ENCODE data around the gene SPAG4. TPM values are rescaled to one million over a fixed set of nuclear protein-coding genes. Genes with fewer than 3 reads are reported as not detected.
A peak's percentile ranks its signal among the peaks of the same experiment; 100 is the strongest.

The SPAG4 gene
- total RNA-seq, 2 experiments from 2014 or later: 2.9 to 3.6 TPM

GRCh38 chr20:35600993-35601973 lies 14.3 kb upstream of the SPAG4 start:
- CTCF ChIA-PET: interaction anchor here (0.5 to 1.8 kb wide), 14 partner anchors 10 to 392 kb away, joined by 3 to 9 read pairs (median 4); partner anchors contain the start of genes NFS1, ROMO1 and SCAND1
- Mint-ChIP-seq H3K9me3 (no peaks in the 10 kb centered on the region), H3K4me1 (ENCODE audit: low read depth) (peaks cover 7% of the 10 kb centered on the region), H3K27ac (no peak overlapping the region), H3K27me3 (ENCODE audit: low read depth) (peaks cover 13% of the 10 kb centered on the region), H3K4me3 (peak overlapping the region; percentile 64), H3K36me3 (ENCODE audit: low read depth) (no peaks in the 10 kb centered on the region)
- DNase-seq: peak; percentile 91
- intact Hi-C loops (cut with micrococcal nuclease): loop anchor here (1.0 to 5.0 kb wide), 7 partner anchors 15 to 351 kb away; partner anchors contain the start of genes NFS1, RBM39, ROMO1 and SCAND1

DNA sequence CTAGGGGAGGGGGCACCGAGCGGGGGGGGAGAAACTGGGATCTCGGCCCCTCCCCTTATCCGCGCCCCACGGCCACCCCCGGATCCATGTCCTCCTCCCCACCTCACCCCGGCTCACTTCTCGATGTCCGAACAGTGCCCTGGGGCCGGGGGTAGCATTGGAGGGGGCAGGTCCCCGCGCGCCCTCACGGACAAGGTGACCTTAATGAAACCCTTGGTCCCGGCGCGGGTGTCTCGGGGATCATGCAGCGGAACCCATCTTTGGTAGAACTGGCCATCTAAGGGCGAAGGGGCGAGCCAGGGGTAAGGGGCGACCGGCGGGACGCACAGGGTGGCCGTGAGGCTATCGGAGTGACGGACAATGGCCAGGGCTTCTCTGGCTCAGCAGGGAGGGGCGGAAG lies 13.6 kb upstream of the SPAG4 start:
- Mint-ChIP-seq H3K9me3 (no peaks in the 10 kb centered on the region), H3K36me3 (ENCODE audit: low read depth) (no peaks in the 10 kb centered on the region), H3K4me1 (ENCODE audit: low read depth) (peaks cover 7% of the 10 kb centered on the region), H3K27ac (no peak overlapping the region), H3K27me3 (ENCODE audit: low read depth) (peaks cover 13% of the 10 kb centered on the region), H3K4me3 (no peak overlapping the region)
- DNase-seq: no peak
- intact Hi-C loops (cut with micrococcal nuclease): loop anchor here (1.0 to 5.0 kb wide), 7 partner anchors 14 to 350 kb away; partner anchors contain the start of genes NFS1, RBM39, ROMO1 and SCAND1
- CTCF ChIA-PET: interaction anchor here (0.9 to 1.7 kb wide), 6 partner anchors 17 to 391 kb away, joined by 3 to 8 read pairs (median 4); partner anchors contain the start of gene SCAND1

DNA sequence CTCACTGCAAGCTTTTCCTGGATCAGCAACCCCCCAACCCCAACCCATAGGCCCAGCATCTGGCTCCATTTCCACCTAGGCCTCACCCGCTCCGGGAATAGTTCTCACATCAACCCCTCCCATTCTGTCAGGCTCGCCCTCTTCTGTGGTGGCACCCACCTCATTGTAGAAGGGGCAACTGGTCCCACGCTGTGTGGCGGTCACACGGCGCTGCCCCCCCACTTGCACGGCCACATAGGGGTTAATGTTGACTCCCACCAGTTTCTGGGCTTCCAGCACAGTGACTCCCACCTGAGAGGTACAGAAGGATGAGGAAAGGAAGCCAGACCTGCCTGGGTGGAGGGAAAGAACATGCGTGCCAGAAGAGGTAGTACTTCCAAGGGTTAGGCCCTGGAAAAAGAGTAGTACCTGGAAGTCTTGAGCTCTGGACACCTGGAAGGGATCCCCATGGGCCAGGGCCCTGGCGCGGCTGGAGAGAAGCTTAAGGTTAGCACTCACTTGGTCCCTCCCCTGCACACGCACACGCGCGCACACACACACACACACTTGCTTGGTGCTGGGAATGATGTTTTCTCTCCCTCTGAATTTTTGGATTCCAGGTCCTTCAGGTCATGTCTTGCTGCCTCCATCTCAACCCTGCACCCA lies 12.7 kb upstream of the SPAG4 start:
- Mint-ChIP-seq H3K27me3 (ENCODE audit: low read depth) (peaks cover 13% of the 10 kb centered on the region), H3K4me3 (no peak overlapping the region), H3K4me1 (ENCODE audit: low read depth) (peaks cover 7% of the 10 kb centered on the region), H3K9me3 (no peaks in the 10 kb centered on the region), H3K27ac (no peak overlapping the region), H3K36me3 (ENCODE audit: low read depth) (no peaks in the 10 kb centered on the region)
- DNase-seq: no peak
- intact Hi-C loops (cut with micrococcal nuclease): loop anchor here (5.0 kb wide), 2 partner anchors 139 to 349 kb away; partner anchors contain the start of genes RBM39 and SCAND1
- CTCF ChIA-PET: interaction anchor here (0.6 to 1.4 kb wide), 4 partner anchors 9 to 390 kb away, joined by 3 to 4 read pairs (median 3); partner anchors contain the start of gene SCAND1

DNA sequence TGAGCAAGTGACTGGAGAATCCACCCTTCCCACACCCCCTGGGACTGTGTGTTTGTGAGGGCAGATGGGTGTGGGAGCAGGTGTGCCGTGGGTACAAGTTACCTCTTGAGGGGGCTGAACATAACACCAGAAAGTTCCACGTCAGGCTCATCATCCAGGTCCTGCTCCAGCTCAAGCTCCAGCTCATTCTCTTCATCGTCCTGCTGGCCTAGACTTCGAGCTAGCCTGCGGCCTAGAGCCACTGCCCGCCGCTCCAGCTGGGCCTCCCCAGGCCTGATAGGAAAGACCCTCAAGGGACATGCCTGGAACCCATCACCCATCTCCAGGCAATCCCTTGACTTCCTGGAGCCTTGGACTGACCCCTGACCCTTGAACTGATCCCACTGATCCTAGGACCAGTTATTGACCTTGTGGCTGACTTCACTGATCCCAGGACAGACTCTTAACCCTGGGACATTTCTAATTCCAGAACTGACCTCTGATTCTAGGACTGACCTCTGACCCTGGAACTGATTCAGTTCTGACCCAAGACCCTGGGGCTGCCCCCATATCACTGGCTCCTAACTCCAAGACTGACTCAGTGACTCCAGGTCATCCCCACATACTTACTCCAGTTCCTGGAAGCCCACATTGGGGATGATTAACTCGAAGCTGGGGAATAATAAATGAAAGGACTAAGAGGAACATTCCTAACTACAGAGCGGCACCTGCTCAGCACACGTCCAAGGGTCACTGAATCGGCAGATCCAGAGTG lies 11.8 kb upstream of the SPAG4 start:
- Mint-ChIP-seq H3K9me3 (no peaks in the 10 kb centered on the region), H3K36me3 (ENCODE audit: low read depth) (no peaks in the 10 kb centered on the region), H3K27ac (no peak overlapping the region), H3K4me3 (no peak overlapping the region), H3K27me3 (ENCODE audit: low read depth) (peaks cover 13% of the 10 kb centered on the region), H3K4me1 (ENCODE audit: low read depth) (peaks cover 7% of the 10 kb centered on the region)
- intact Hi-C loops (cut with micrococcal nuclease): loop anchor here (5.0 kb wide), 2 partner anchors 138 to 348 kb away; partner anchors contain the start of genes RBM39 and SCAND1
- CTCF ChIA-PET: interaction anchor here (0.6 to 1.5 kb wide), 9 partner anchors 8 to 457 kb away, joined by 3 to 4 read pairs (median 3); partner anchors contain the start of genes SCAND1 and SPAG4
- DNase-seq: no peak

DNA sequence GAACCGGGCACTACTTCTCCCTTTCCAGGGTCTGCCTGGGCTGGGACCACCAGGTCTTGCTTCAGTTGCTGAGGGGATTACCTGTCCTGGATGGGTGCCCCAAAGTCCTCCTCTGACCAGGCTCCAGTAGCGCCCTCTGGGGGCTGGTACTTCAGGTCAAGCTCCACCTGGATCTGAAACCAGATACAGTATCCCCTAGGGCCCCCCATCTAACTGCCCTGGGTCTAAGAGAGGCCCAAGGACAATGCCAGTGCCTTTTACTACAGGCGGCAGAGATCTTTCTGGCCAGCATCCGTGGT lies 11.2 kb upstream of the SPAG4 start:
- peaks cover 13% of the 10 kb centered on the region for H3K27me3 Mint-ChIP-seq (ENCODE audit: low read depth)
- H3K4me1 Mint-ChIP-seq (ENCODE audit: low read depth): peaks cover 7% of the 10 kb centered on the region
- intact Hi-C loops (cut with micrococcal nuclease): loop anchor here (5.0 kb wide), 2 partner anchors 138 to 348 kb away; partner anchors contain the start of genes RBM39 and SCAND1
- DNase-seq: no peak
- CTCF ChIA-PET: interaction anchor here (0.6 to 1.5 kb wide), 6 partner anchors 16 to 458 kb away, joined by 3 to 6 read pairs (median 3); no protein-coding TSS in a partner anchor
- no peak overlapping the region for H3K4me3 Mint-ChIP-seq
- H3K36me3 Mint-ChIP-seq (ENCODE audit: low read depth): no peaks in the 10 kb centered on the region
- H3K27ac Mint-ChIP-seq: no peak overlapping the region
- no peaks in the 10 kb centered on the region for H3K9me3 Mint-ChIP-seq

GRCh38 chr20:35606127-35606526 lies 9.5 kb upstream of the SPAG4 start:
- no peak for DNase-seq
- H3K4me1 Mint-ChIP-seq (ENCODE audit: low read depth): peaks cover 4% of the 10 kb centered on the region
- no peak overlapping the region for H3K4me3 Mint-ChIP-seq
- H3K36me3 Mint-ChIP-seq (ENCODE audit: low read depth): no peaks in the 10 kb centered on the region
- CTCF ChIA-PET: interaction anchor here (0.9 to 1.5 kb wide), 2 partner anchors 8 to 26 kb away, joined by 3 to 4 read pairs; no protein-coding TSS in a partner anchor
- peaks cover 7% of the 10 kb centered on the region for H3K27me3 Mint-ChIP-seq (ENCODE audit: low read depth)
- intact Hi-C loops (cut with micrococcal nuclease): no loop called here
- H3K27ac Mint-ChIP-seq: no peak overlapping the region
- H3K9me3 Mint-ChIP-seq: no peaks in the 10 kb centered on the region

GRCh38 chr20:35607003-35607735 lies 8.5 kb upstream of the SPAG4 start:
- no peaks in the 10 kb centered on the region for H3K4me1 Mint-ChIP-seq (ENCODE audit: low read depth)
- no peaks in the 10 kb centered on the region for H3K9me3 Mint-ChIP-seq
- no peaks in the 10 kb centered on the region for H3K36me3 Mint-ChIP-seq (ENCODE audit: low read depth)
- peaks cover 3% of the 10 kb centered on the region for H3K27me3 Mint-ChIP-seq (ENCODE audit: low read depth)
- H3K27ac Mint-ChIP-seq: no peak overlapping the region
- no peak for DNase-seq
- CTCF ChIA-PET: interaction anchor here (1.0 kb wide), 1 partner anchor 70 kb away, joined by 3 read pairs; no protein-coding TSS in a partner anchor
- H3K4me3 Mint-ChIP-seq: no peak overlapping the region
- intact Hi-C loops (cut with micrococcal nuclease): no loop called here

DNA sequence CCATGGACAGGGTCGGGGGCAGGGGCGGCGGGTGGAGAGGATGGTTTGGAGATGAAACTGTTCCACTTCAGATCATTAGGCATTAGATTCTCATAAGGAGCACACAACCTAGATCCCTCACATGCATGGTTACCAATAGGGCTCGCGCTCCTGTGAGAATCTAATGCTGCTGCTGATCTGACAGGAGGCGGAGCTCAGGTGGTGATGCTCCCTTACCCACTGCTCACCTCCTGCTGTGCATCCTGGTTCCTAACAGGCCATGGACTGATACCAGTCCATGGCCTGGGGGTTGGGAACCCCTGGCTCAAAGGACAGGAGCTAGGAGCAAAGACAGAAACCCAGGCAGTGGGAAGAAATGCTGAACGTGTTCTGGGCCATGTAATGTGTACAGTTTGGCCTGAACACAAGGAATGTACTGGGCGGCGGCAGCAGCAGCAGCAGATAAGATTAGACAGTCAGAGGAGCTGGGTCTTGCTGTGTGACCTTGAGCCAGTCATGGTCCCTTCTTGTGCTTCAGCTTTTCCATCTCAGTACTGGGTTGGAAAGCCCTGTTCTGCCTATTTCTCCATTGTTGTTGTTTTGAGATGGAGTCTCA lies 4.7 kb upstream of the SPAG4 start:
- Mint-ChIP-seq H3K9me3 (no peaks in the 10 kb centered on the region), H3K27me3 (ENCODE audit: low read depth) (no peaks in the 10 kb centered on the region), H3K4me1 (ENCODE audit: low read depth) (peaks cover 8% of the 10 kb centered on the region), H3K4me3 (no peak overlapping the region), H3K36me3 (ENCODE audit: low read depth) (no peaks in the 10 kb centered on the region), H3K27ac (no peak overlapping the region)
- no peak for DNase-seq
- CTCF ChIA-PET: no interaction called here
- intact Hi-C loops (cut with micrococcal nuclease): no loop called here

- CTCF ChIA-PET: interaction anchor here (0.7 kb wide), 1 partner anchor 8 kb away, joined by 3 read pairs; no protein-coding TSS in a partner anchor
- no peaks in the 10 kb centered on the region for H3K27me3 Mint-ChIP-seq (ENCODE audit: low read depth)
- H3K9me3 Mint-ChIP-seq: no peaks in the 10 kb centered on the region
- no peak for DNase-seq
- peaks cover 11% of the 10 kb centered on the region for H3K4me1 Mint-ChIP-seq (ENCODE audit: low read depth)
- no peak overlapping the region for H3K27ac Mint-ChIP-seq
- intact Hi-C loops (cut with micrococcal nuclease): no loop called here
- no peak overlapping the region for H3K4me3 Mint-ChIP-seq
- H3K36me3 Mint-ChIP-seq (ENCODE audit: low read depth): no peaks in the 10 kb centered on the region
Measured at GRCh38 chr20:35611482-35611881, 4.1 kb upstream of the SPAG4 start.

GRCh38 chr20:35616465-35617396 lies 1.1 kb downstream of the SPAG4 start:
- no peaks in the 10 kb centered on the region for H3K9me3 Mint-ChIP-seq
- H3K27me3 Mint-ChIP-seq (ENCODE audit: low read depth): peaks cover 4% of the 10 kb centered on the region
- H3K36me3 Mint-ChIP-seq (ENCODE audit: low read depth): peaks cover 2% of the 10 kb centered on the region
- CTCF ChIA-PET: interaction anchor here (0.6 to 1.7 kb wide), 7 partner anchors 16 to 520 kb away, joined by 3 to 5 read pairs (median 4); no protein-coding TSS in a partner anchor
- peak overlapping the region; percentile 82 for H3K4me3 Mint-ChIP-seq
- DNase-seq: peak; percentile 71
- intact Hi-C loops (cut with micrococcal nuclease): loop anchor here (1.0 to 5.0 kb wide), 8 partner anchors 15 to 436 kb away; partner anchors contain the start of genes CEP250, CPNE1, PHF20 and RBM12
- peaks cover 48% of the 10 kb centered on the region for H3K4me1 Mint-ChIP-seq (ENCODE audit: low read depth)
- peak overlapping the region; percentile 79 for H3K27ac Mint-ChIP-seq
